Measurements from ENCODE around the gene LDLRAD3. TPM values are rescaled to one million over a fixed set of nuclear protein-coding genes. Genes with fewer than 3 reads are reported as not detected.

The LDLRAD3 gene
- total and polyA plus RNA-seq, 12 donors, result 5.4 to 16.7 (median 10.2) TPM

DNA sequence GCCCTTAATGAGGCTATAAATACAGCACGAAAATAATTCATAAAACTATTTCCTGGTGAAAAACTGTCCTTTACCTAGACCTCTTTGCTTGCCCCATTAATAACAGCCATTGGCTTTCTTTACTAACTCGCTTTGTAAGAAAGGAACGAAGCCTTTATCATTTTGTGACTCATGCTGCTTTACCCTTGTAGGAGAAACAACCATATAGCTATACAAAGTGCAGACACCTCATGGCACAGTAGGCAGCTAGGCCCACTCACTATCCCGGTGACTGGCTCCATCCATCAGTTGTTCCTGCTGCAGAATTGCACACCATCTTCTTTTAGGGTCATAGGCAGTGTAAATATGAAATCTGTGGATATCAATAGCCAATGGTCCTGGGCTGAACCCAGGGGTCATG, 85.8 kb downstream of the LDLRAD3 start:
- H3K36me3 ChIP-seq (replicated peaks in 1 of 2), result no peaks in the 10 kb centered on the region
- H3K27ac ChIP-seq, result no peak overlapping the region
- WGBS, 4 donors, result 80 to 100% (median 83%) methylated on average over 4 of the region's 4 CpGs
- no peaks in the 10 kb centered on the region for H3K4me1 ChIP-seq (replicated peaks in 1 of 2)
- no peak overlapping the region for H3K4me3 ChIP-seq
- no peaks in the 10 kb centered on the region for H3K27me3 ChIP-seq
- no peak for DNase-seq
- intact Hi-C loops (cut with DNase I), result loop anchor here in 1 of 2 donors (10.0 kb wide), 1 partner anchor 85 kb away; the partner anchor contains the start of gene LDLRAD3
- no peaks in the 10 kb centered on the region for H3K9me3 ChIP-seq (replicated peaks in 1 of 3)
- no peak for TF ChIP-seq POLR2A (IDR thresholded peaks at IDR 0.05)
- TF ChIP-seq, protein P1, sequence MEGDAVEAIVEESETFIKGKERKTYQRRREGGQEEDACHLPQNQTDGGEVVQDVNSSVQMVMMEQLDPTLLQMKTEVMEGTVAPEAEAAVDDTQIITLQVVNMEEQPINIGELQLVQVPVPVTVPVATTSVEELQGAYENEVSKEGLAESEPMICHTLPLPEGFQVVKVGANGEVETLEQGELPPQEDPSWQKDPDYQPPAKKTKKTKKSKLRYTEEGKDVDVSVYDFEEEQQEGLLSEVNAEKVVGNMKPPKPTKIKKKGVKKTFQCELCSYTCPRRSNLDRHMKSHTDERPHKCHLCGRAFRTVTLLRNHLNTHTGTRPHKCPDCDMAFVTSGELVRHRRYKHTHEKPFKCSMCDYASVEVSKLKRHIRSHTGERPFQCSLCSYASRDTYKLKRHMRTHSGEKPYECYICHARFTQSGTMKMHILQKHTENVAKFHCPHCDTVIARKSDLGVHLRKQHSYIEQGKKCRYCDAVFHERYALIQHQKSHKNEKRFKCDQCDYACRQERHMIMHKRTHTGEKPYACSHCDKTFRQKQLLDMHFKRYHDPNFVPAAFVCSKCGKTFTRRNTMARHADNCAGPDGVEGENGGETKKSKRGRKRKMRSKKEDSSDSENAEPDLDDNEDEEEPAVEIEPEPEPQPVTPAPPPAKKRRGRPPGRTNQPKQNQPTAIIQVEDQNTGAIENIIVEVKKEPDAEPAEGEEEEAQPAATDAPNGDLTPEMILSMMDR (IDR thresholded peaks at IDR 0.05), result no peak

DNA sequence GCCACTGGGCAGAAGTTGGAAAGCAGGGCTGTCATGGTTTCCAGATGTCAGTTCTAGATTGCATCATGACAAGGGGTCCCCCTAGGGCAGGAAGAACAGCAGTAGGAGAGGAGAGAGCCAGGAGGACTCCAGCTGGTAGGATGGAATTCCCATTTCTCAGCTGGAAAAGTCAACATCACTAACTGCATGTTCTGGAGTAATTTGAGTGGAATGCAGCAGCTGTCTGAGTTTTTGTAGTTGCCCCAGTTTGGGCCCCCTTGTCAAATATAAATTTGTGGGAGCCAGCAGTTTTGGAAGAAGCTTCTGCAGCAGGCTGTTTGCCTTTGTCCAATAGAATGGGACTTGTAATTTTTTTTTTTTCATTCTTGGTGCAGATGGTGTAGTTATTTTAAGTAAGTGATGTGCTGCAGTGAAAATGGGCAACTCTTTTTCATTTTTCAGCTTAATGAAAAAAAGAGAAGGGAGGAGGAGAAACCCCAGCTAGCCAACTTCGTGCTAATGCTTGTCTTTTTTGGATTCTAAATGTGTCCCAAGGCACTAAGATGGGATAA, 86.9 kb downstream of the LDLRAD3 start:
- H3K27me3 ChIP-seq, result no peaks in the 10 kb centered on the region
- H3K36me3 ChIP-seq (replicated peaks in 1 of 2), result no peaks in the 10 kb centered on the region
- H3K4me3 ChIP-seq, result no peak overlapping the region
- 48 to 61% (median 60%) methylated on average over 1 of the region's 1 CpG for WGBS, 4 donors
- no peaks in the 10 kb centered on the region for H3K9me3 ChIP-seq (replicated peaks in 1 of 3)
- intact Hi-C loops (cut with DNase I), result no loop called here
- no peak for DNase-seq
- no peak for TF ChIP-seq POLR2A (IDR thresholded peaks at IDR 0.05)
- peaks cover 0 to 7% of the 10 kb centered on the region in 2 donors for H3K4me1 ChIP-seq (replicated peaks in 1 of 2)
- H3K27ac ChIP-seq, result peak overlapping the region in 1 of 5 donors; percentile 6

DNA sequence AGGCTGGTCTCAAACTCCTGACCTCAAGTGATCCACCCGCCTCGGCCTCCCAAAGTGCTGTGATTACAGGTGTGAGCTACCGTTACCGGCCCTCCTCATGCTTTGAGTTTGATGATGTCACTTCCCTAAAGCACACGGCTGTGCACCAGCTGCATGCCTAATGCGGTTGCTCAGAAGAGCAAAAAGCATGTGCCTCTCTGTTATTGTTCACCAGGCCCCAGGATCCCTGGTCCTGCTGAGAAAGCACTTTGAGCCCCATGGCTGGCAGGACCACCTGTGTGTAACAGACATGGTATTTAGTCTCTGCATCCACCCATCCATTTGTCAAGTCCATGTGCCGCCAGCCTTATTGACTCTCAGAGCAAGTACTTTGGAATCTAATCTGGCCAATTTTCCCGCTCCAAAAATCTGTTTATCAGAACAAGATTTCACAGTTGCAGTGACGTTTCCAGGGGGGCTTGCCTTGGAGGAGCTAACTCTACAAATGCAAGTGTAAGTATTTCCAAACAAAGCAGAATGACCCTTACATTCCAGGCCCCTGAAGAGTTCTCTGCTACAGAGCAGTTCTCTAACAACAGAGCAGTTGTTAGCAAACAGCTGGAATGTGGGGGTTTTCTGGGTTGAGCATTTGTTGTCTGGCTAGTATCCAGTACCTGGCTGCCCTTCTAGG, 89.4 kb downstream of the LDLRAD3 start:
- Histone ChIP-seq H3K27ac (no peak overlapping the region), H3K4me1 (replicated peaks in 1 of 2) (peaks cover 0 to 7% of the 10 kb centered on the region in 2 donors), H3K4me3 (no peak overlapping the region), H3K27me3 (no peaks in the 10 kb centered on the region), H3K36me3 (replicated peaks in 1 of 2) (no peaks in the 10 kb centered on the region), H3K9me3 (replicated peaks in 1 of 3) (no peaks in the 10 kb centered on the region)
- intact Hi-C loops (cut with DNase I), result no loop called here
- no peak for TF ChIP-seq POLR2A (IDR thresholded peaks at IDR 0.05)
- TF ChIP-seq, protein P1 (IDR thresholded peaks at IDR 0.05), result no peak
- DNase-seq, result no peak
- WGBS, 4 donors, result 80 to 90% (median 86%) methylated on average over 9 of the region's 9 CpGs

DNA sequence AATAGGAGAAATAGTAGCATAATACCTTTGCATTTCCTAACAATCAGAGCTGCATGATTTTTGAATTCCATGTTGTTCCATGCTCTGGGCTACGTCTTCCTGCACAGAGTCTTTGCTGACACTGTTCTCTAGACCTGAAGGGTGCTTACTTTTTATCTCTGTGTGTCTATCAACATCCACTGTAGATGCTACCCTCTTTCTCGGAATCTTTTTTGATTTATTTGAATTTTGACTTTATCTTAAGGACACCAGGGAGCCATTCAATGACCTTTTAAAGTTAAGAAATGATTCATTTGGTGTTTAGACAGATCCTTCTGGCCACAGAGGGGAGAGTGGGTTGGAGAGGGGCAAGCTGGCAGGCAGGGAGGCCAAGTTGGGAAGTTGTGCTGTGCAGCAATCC, 90.1 kb downstream of the LDLRAD3 start:
- DNase-seq, result no peak
- intact Hi-C loops (cut with DNase I), result no loop called here

More for the DNA sequence above, 90.1 kb downstream of the LDLRAD3 start:
- H3K4me3 ChIP-seq, result no peak overlapping the region
- H3K9me3 ChIP-seq (replicated peaks in 1 of 3), result no peaks in the 10 kb centered on the region
- 66 to 79% (median 72%) methylated on average over 2 of the region's 2 CpGs for WGBS, 4 donors
- H3K27me3 ChIP-seq, result no peaks in the 10 kb centered on the region
- TF ChIP-seq POLR2A (IDR thresholded peaks at IDR 0.05), result no peak
- TF ChIP-seq, protein P1 (IDR thresholded peaks at IDR 0.05), result no peak
- H3K4me1 ChIP-seq (replicated peaks in 1 of 2), result peaks cover 0 to 7% of the 10 kb centered on the region in 2 donors
- no peaks in the 10 kb centered on the region for H3K36me3 ChIP-seq (replicated peaks in 1 of 2)
- H3K27ac ChIP-seq, result no peak overlapping the region

Data from adrenal gland (tissue), 12 donors.